Measurements from ENCODE around the gene GNB2. TPM values are rescaled to one million over a fixed set of nuclear protein-coding genes. Genes with fewer than 3 reads are reported as not detected.

The GNB2 gene
- total RNA-seq, 6 experiments from 2014 or later = 301 to 369 (median 322) TPM

- Mint-ChIP-seq H3K27ac (peak overlapping the region; percentile 90), H3K9me3 (no peaks in the 10 kb centered on the region), H3K4me1 (ENCODE audit: low read depth) (peaks cover 26% of the 10 kb centered on the region), H3K27me3 (ENCODE audit: insufficient read depth) (peaks cover 19% of the 10 kb centered on the region), H3K36me3 (ENCODE audit: low read depth) (no peaks in the 10 kb centered on the region), H3K4me3 (peak overlapping the region; percentile 21)
- no peak for TF ChIP-seq CTCF (IDR thresholded peaks at IDR 0.05)
- DNase-seq = peak; percentile 82
Observed at GRCh38 chr7:100726996-100727761, 53.6 kb downstream of the GNB2 start.

- H3K4me3 Mint-ChIP-seq = no peak overlapping the region
- H3K27ac Mint-ChIP-seq = no peak overlapping the region
Observed at GRCh38 chr7:100728196-100728595, 54.7 kb downstream of the GNB2 start.

More at GRCh38 chr7:100728196-100728595, 54.7 kb downstream of the GNB2 start:
- Mint-ChIP-seq H3K4me1 (ENCODE audit: low read depth) (peaks cover 26% of the 10 kb centered on the region), H3K27me3 (ENCODE audit: insufficient read depth) (peaks cover 16% of the 10 kb centered on the region), H3K36me3 (ENCODE audit: low read depth) (no peaks in the 10 kb centered on the region), H3K9me3 (no peaks in the 10 kb centered on the region)
- no peak for TF ChIP-seq CTCF (IDR thresholded peaks at IDR 0.05)
- DNase-seq = no peak

Other genes starting within 250 kb of the GNB2 start
- 1 to 10 TPM in 4 of 6 experiments, under 1 TPM in 2; 0.55 to 1.7 (median 1.2) TPM for gene ZCWPW1, start 245.0 kb upstream of the GNB2 start, total RNA-seq (2021; fragmentation: NEBNext Ultra II Directional; extraction: Animal tissue kit (Norgen Biotek cat#: 25700))
- gene MEPCE, start 243.9 kb upstream of the GNB2 start, total RNA-seq (2021; fragmentation: NEBNext Ultra II Directional; extraction: Animal tissue kit (Norgen Biotek cat#: 25700)) = 10 to 100 TPM; 38.7 to 42.9 (median 41.2) TPM
- gene PPP1R35, start 237.2 kb upstream of the GNB2 start, total RNA-seq (2021; fragmentation: NEBNext Ultra II Directional; extraction: Animal tissue kit (Norgen Biotek cat#: 25700)) = 10 to 100 TPM; 22.9 to 33.6 (median 26.5) TPM
- 1 to 10 TPM in 3 of 6 experiments, under 1 TPM in 3; 0.66 to 1.6 (median 1.0) TPM for gene SPACDR, start 209.5 kb upstream of the GNB2 start, total RNA-seq (2021; fragmentation: NEBNext Ultra II Directional; extraction: Animal tissue kit (Norgen Biotek cat#: 25700))
- 10 to 100 TPM; 50.6 to 54.5 (median 51.7) TPM for gene TSC22D4, start 194.5 kb upstream of the GNB2 start, total RNA-seq (2021; fragmentation: NEBNext Ultra II Directional; extraction: Animal tissue kit (Norgen Biotek cat#: 25700))
- gene NYAP1, start 189.8 kb upstream of the GNB2 start, total RNA-seq (2021; fragmentation: NEBNext Ultra II Directional; extraction: Animal tissue kit (Norgen Biotek cat#: 25700)) = under 1 TPM; 0.50 to 0.99 (median 0.86) TPM
- gene AGFG2, start 134.5 kb upstream of the GNB2 start, total RNA-seq (2021; fragmentation: NEBNext Ultra II Directional; extraction: Animal tissue kit (Norgen Biotek cat#: 25700)) = 10 to 100 TPM; 14.4 to 21.4 (median 18.9) TPM
- gene SAP25, start 99.8 kb upstream of the GNB2 start, total RNA-seq (2021; fragmentation: NEBNext Ultra II Directional; extraction: Animal tissue kit (Norgen Biotek cat#: 25700)) = under 1 TPM in 3 of 6 experiments, not detected in 3; 0.40 to 0.87 (median 0.55) TPM
- 10 to 100 TPM; 34.7 to 40.6 (median 38.5) TPM for gene LRCH4, start 87.6 kb upstream of the GNB2 start, total RNA-seq (2021; fragmentation: NEBNext Ultra II Directional; extraction: Animal tissue kit (Norgen Biotek cat#: 25700))
- under 1 TPM; 0.20 to 0.47 (median 0.28) TPM for gene FBXO24, start 87.4 kb upstream of the GNB2 start, total RNA-seq (2021; fragmentation: NEBNext Ultra II Directional; extraction: Animal tissue kit (Norgen Biotek cat#: 25700))
- 100 to 1,000 TPM; 291 to 396 (median 388) TPM for gene PCOLCE, start 71.4 kb upstream of the GNB2 start, total RNA-seq (2021; fragmentation: NEBNext Ultra II Directional; extraction: Animal tissue kit (Norgen Biotek cat#: 25700))
- 10 to 100 TPM; 14.6 to 19.0 (median 17.4) TPM for gene MOSPD3, start 61.2 kb upstream of the GNB2 start, total RNA-seq (2021; fragmentation: NEBNext Ultra II Directional; extraction: Animal tissue kit (Norgen Biotek cat#: 25700))
- gene TFR2, start 32.2 kb upstream of the GNB2 start, total RNA-seq (2021; fragmentation: NEBNext Ultra II Directional; extraction: Animal tissue kit (Norgen Biotek cat#: 25700)) = 1 to 10 TPM in 1 of 6 experiments, under 1 TPM in 3, not detected in 2; 0.16 to 1.1 (median 0.27) TPM
- not detected for gene ACTL6B, start 17.3 kb upstream of the GNB2 start, total RNA-seq (2021; fragmentation: NEBNext Ultra II Directional; extraction: Animal tissue kit (Norgen Biotek cat#: 25700))
- 10 to 100 TPM; 17.7 to 21.8 (median 19.2) TPM for gene GIGYF1, start 20.5 kb downstream of the GNB2 start, total RNA-seq (2021; fragmentation: NEBNext Ultra II Directional; extraction: Animal tissue kit (Norgen Biotek cat#: 25700))
- gene POP7, start 32.4 kb downstream of the GNB2 start, total RNA-seq (2021; fragmentation: NEBNext Ultra II Directional; extraction: Animal tissue kit (Norgen Biotek cat#: 25700)) = 10 to 100 TPM; 30.2 to 42.2 (median 34.4) TPM
- not detected for gene EPO, start 46.7 kb downstream of the GNB2 start, total RNA-seq (2021; fragmentation: NEBNext Ultra II Directional; extraction: Animal tissue kit (Norgen Biotek cat#: 25700))
- gene ZAN, start 59.9 kb downstream of the GNB2 start, total RNA-seq (2021; fragmentation: NEBNext Ultra II Directional; extraction: Animal tissue kit (Norgen Biotek cat#: 25700)) = not detected
- gene EPHB4, start 153.8 kb downstream of the GNB2 start, total RNA-seq (2021; fragmentation: NEBNext Ultra II Directional; extraction: Animal tissue kit (Norgen Biotek cat#: 25700)) = 1 to 10 TPM; 3.8 to 10.0 (median 4.6) TPM
- 10 to 100 TPM; 19.3 to 26.2 (median 21.7) TPM for gene SLC12A9, start 179.0 kb downstream of the GNB2 start, total RNA-seq (2021; fragmentation: NEBNext Ultra II Directional; extraction: Animal tissue kit (Norgen Biotek cat#: 25700))
- 100 to 1,000 TPM; 125 to 148 (median 140) TPM for gene TRIP6, start 193.6 kb downstream of the GNB2 start, total RNA-seq (2021; fragmentation: NEBNext Ultra II Directional; extraction: Animal tissue kit (Norgen Biotek cat#: 25700))
- gene SRRT, start 201.4 kb downstream of the GNB2 start, total RNA-seq (2021; fragmentation: NEBNext Ultra II Directional; extraction: Animal tissue kit (Norgen Biotek cat#: 25700)) = 100 to 1,000 TPM; 111 to 154 (median 133) TPM
- 1 to 10 TPM; 3.2 to 3.6 (median 3.5) TPM for gene UFSP1, start 216.0 kb downstream of the GNB2 start, total RNA-seq (2021; fragmentation: NEBNext Ultra II Directional; extraction: Animal tissue kit (Norgen Biotek cat#: 25700))
- under 1 TPM in 1 of 6 experiments, not detected in 5; 0.31 TPM for gene ACHE, start 222.1 kb downstream of the GNB2 start, total RNA-seq (2021; fragmentation: NEBNext Ultra II Directional; extraction: Animal tissue kit (Norgen Biotek cat#: 25700))

Data from HFFc6 (cell line).